Measurements from ENCODE around the gene KLHL2. TPM values are rescaled to one million over a fixed set of nuclear protein-coding genes. Genes with fewer than 3 reads are reported as not detected.

Gene KLHL2
- total and polyA plus RNA-seq, 2 experiments from 2014 or later: 7.1 to 14.8 TPM

DNA sequence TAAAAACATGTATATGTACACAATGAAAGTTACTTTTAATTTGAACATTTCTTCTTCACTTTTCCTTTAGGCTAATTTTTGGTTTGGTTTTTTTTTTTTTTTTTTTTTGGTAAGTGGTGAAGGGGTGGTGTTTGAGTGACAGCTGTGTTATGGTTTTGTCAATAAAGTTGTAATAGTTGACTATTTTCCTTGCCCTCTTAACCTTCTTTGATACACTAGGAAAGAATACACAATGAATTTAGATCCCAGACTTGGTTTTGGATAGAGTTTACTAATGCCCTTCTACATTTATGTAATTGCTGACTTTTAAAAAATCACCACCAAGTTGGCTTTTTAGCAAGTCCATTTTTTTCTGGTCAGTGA is 82.0 kb downstream of the KLHL2 start:
- ATAC-seq: no peak
- Mint-ChIP-seq H3K4me1 (peaks cover 5% of the 10 kb centered on the region; the same call in 2 of the 3 replicates), H3K4me3 (no peak overlapping the region), H3K27me3 (ENCODE audit: insufficient read depth, low read depth, poor library complexity) (no peaks in the 10 kb centered on the region), H3K27ac (no peak overlapping the region), H3K9me3 (peaks cover 4% of the 10 kb centered on the region), H3K36me3 (ENCODE audit: low read depth) (peaks cover 7% of the 10 kb centered on the region)
- no peaks in the 10 kb centered on the region for H4K20me1 ChIP-seq (replicated peaks; ENCODE audit: insufficient read depth)
- no peaks in the 10 kb centered on the region for H3K9me2 ChIP-seq (ENCODE audit: insufficient read depth)
- no peak overlapping the region for H3K4me2 ChIP-seq
- no peaks in the 10 kb centered on the region for H3F3A ChIP-seq (replicated peaks; ENCODE audit: low read depth)
- no peak overlapping the region for H3K27ac ChIP-seq (ENCODE audit: low read depth)
- no peak overlapping the region for H3K4me3 ChIP-seq
- H3K36me3 ChIP-seq (ENCODE audit: insufficient read depth): no peaks in the 10 kb centered on the region
- H3K27me3 ChIP-seq (ENCODE audit: insufficient read depth): no peaks in the 10 kb centered on the region
- peaks cover 7% of the 10 kb centered on the region; the same call in 1 of the 2 replicates for H3K4me1 ChIP-seq (ENCODE audit: insufficient read depth)
- TF ChIP-seq EZH2phosphoT487 (IDR thresholded peaks at IDR 0.05; ENCODE audit: unreplicated experiment) (no peak), EZH2 (IDR thresholded peaks at IDR 0.05; ENCODE audit: low read depth, unreplicated experiment) (no peak), CREB1 (CRISPR knock-in tag; IDR thresholded peaks at IDR 0.05; ENCODE audit: low read depth) (no peak), STAT1 (IDR thresholded peaks at IDR 0.05; ENCODE audit: unreplicated experiment) (no peak), ZNF462 (CRISPR knock-in tag; IDR thresholded peaks at IDR 0.05) (no peak), JUNB (IDR thresholded peaks at IDR 0.05; ENCODE audit: unreplicated experiment) (no peak), NANOG (IDR thresholded peaks at IDR 0.05; ENCODE audit: borderline replicate concordance) (no peak), ZNF114 (CRISPR knock-in tag; IDR thresholded peaks at IDR 0.05) (no peak), ZNF331 (CRISPR knock-in tag; IDR thresholded peaks at IDR 0.05; ENCODE audit: low read depth) (no peak)
- TF ChIP-seq, protein P1, sequence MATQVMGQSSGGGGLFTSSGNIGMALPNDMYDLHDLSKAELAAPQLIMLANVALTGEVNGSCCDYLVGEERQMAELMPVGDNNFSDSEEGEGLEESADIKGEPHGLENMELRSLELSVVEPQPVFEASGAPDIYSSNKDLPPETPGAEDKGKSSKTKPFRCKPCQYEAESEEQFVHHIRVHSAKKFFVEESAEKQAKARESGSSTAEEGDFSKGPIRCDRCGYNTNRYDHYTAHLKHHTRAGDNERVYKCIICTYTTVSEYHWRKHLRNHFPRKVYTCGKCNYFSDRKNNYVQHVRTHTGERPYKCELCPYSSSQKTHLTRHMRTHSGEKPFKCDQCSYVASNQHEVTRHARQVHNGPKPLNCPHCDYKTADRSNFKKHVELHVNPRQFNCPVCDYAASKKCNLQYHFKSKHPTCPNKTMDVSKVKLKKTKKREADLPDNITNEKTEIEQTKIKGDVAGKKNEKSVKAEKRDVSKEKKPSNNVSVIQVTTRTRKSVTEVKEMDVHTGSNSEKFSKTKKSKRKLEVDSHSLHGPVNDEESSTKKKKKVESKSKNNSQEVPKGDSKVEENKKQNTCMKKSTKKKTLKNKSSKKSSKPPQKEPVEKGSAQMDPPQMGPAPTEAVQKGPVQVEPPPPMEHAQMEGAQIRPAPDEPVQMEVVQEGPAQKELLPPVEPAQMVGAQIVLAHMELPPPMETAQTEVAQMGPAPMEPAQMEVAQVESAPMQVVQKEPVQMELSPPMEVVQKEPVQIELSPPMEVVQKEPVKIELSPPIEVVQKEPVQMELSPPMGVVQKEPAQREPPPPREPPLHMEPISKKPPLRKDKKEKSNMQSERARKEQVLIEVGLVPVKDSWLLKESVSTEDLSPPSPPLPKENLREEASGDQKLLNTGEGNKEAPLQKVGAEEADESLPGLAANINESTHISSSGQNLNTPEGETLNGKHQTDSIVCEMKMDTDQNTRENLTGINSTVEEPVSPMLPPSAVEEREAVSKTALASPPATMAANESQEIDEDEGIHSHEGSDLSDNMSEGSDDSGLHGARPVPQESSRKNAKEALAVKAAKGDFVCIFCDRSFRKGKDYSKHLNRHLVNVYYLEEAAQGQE (IDR thresholded peaks at IDR 0.05; ENCODE audit: unreplicated experiment): no peak
- TF ChIP-seq, protein P2, sequence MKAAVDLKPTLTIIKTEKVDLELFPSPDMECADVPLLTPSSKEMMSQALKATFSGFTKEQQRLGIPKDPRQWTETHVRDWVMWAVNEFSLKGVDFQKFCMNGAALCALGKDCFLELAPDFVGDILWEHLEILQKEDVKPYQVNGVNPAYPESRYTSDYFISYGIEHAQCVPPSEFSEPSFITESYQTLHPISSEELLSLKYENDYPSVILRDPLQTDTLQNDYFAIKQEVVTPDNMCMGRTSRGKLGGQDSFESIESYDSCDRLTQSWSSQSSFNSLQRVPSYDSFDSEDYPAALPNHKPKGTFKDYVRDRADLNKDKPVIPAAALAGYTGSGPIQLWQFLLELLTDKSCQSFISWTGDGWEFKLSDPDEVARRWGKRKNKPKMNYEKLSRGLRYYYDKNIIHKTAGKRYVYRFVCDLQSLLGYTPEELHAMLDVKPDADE (IDR thresholded peaks at IDR 0.05): no peak
- H2AFZ ChIP-seq: no peak overlapping the region
- DNase-seq (ENCODE audit: low spot score): no peak
- no peaks in the 10 kb centered on the region for H3K79me2 ChIP-seq (replicated peaks; ENCODE audit: insufficient read depth)

Measured in GM23338 (cell line).